IgD-negative memory B cell (primary cell): ENCODE results near the gene ZNF136. TPM values are rescaled to one million over a fixed set of nuclear protein-coding genes. Genes with fewer than 3 reads are reported as not detected.
A peak's percentile ranks its signal among the peaks of the same experiment; 100 is the strongest.

Source experiments
- H3K27ac Mint-ChIP-seq, 3 donors: one replicate each; pipeline ENCODE4 v1.8.0; 2020 to 2022; ENCODE audit warnings: mild to moderate bottlenecking in 3 of 3, mixed read lengths in 3 of 3, moderate library complexity in 1 of 3
- H3K27me3 Mint-ChIP-seq: one replicate; pipeline ENCODE4 v1.8.0; 2021; ENCODE audit warnings: mixed read lengths
- H3K36me3 Mint-ChIP-seq: one replicate; pipeline ENCODE4 v1.8.0; 2020; ENCODE audit warnings: mild to moderate bottlenecking, mixed read lengths
- H3K4me1 Mint-ChIP-seq, 3 donors: one replicate each; pipeline ENCODE4 v1.8.0; 2020 to 2022; ENCODE audit warnings: mixed read lengths in 3 of 3, mild to moderate bottlenecking in 1 of 3
- H3K4me3 Mint-ChIP-seq, 4 donors: one replicate each; pipeline ENCODE4 v1.8.0; 2020 to 2022; ENCODE audit warnings: mild to moderate bottlenecking in 4 of 4, mixed read lengths in 4 of 4, moderate library complexity in 3 of 4
- H3K9me3 Mint-ChIP-seq, 3 donors: one replicate each; pipeline ENCODE4 v1.8.0; 2020 to 2021; ENCODE audit warnings: mixed read lengths in 3 of 3, mild to moderate bottlenecking in 1 of 3
- polyA plus RNA-seq: library from polyadenylated mRNA; unstranded; fragments of 300-500 nt; fragmentation: Illumina TruSeq; gene quantifications from one replicate; pipeline ENCODE4 v1.2.3, GENCODE V29; 2021

Gene ZNF136
- polyA plus RNA-seq, 1 donor from 2014 or later: 21.9 TPM

DNA sequence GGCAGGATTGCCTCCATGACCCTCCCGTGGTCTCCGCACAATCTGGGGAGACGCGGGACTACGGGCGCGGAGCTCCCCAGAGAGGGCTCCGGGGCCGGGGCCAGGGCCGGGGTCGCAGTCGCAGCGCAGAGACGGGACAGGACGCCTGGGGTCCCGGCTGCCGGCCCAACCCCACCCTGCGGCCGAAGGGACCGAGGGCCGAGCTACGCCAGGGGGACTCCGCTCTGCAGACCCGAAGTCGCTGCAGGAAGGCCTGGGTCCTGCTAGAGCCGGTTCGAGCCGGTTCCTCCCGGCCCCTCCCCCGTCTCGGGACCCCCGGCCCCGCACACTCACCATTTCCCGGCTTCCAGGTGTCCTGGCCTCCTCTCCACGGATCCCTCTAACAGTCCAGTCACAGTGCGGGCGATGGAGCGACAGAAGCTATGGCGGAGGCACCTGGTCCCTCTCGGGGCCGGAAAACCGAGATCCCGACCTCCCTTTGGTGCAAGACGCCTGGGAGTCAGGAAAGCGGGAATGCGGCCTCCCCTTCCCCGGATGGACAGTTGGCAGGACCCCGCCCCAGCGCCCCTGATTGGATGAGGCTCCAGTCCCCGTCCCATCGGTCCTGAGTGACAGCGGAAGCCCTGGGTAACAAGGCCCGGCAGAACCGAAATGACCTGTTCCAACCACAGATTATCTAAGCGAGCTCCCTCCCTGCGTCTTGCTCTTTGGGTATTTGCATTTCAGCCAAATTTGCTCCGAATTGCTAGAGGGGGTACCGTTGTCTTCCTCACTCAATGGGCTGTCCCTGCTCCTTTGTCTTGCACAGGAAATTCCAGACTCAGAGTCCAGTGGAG lies 6.5 kb upstream of the ZNF136 start, which contains the start of gene ZNF625:
TSS of gene ZNF625 (minus strand) at position 512 of the 836 bp plus-strand sequence. CDS start at position 336, 176 bp downstream.
- Mint-ChIP-seq H3K27me3 (no peaks in the 10 kb centered on the region), H3K4me1 (peaks cover 11 to 15% (median 14%) of the 10 kb centered on the region in 3 donors), H3K4me3 (peak within 1 kb of the TSS; percentile 92 to 98 (median 96)), H3K27ac (peak within 1 kb of the TSS in 2 of 3 donors; percentile 50 to 53), H3K9me3 (no peaks in the 10 kb centered on the region), H3K36me3 (peaks cover 3% of the 10 kb centered on the region)

DNA sequence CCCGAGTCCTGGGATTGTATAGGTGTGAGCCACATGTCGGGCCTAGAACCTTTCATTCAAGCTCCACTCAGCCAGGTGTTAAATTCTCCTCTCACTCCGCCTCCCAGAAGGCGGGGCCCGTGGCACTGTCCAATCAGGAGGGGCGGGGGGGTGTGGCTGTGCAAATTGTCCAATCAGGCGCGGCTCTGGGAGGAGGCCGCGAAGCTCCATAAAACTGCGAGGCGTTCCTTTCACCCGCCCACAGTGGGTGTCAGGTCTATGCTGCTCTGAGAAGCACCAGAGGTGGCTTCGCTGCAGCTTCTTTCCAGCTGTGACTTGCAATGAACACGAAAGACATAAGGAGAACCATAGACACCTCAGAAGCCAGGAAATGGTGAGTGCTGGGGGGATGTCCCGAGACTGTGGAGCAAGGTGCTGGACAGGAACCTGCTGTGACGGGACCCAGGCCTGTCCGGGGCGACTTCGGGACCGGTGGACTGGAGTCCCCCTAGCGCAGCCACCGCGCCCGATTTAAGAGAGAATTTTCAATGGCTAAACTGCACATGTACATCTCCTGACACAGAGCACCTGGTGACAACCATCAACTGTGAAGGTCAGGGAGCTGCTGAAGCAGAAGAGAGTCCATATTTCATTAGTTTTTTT lies 3.0 kb upstream of the ZNF136 start:
- peaks cover 2% of the 10 kb centered on the region for H3K36me3 Mint-ChIP-seq
- no peaks in the 10 kb centered on the region for H3K27me3 Mint-ChIP-seq
- peaks cover 23 to 28% (median 26%) of the 10 kb centered on the region in 3 donors for H3K4me1 Mint-ChIP-seq
- H3K9me3 Mint-ChIP-seq: no peaks in the 10 kb centered on the region
- peak overlapping the region in 2 of 4 donors; percentile 17 to 35 for H3K4me3 Mint-ChIP-seq
- H3K27ac Mint-ChIP-seq: peak overlapping the region in 1 of 3 donors; percentile 65

DNA sequence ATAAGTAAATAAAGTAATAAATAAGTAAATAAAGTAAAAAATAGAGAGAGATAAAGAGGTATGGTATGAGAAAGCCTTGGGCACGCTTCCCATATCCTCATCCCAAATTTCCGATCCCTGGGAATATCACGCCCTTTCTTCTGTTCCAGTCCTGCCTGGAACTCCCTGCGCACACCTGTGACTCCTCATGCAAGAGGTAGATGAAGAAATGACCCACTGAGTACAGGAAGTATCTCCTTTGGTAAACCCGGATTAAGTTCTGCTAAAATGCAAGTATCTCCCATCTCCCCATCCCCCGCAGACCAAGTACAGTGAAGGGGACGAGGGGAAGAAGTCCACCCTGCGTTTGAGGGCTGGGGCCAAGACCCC lies 399 bp upstream of the ZNF136 start:
- H3K4me1 Mint-ChIP-seq: peaks cover 28 to 39% (median 36%) of the 10 kb centered on the region in 3 donors
- no peaks in the 10 kb centered on the region for H3K9me3 Mint-ChIP-seq
- peak overlapping the region; percentile 91 to 99 (median 98) for H3K4me3 Mint-ChIP-seq
- peak overlapping the region; percentile 89 to 99 (median 98) for H3K27ac Mint-ChIP-seq
- peaks cover 2% of the 10 kb centered on the region for H3K36me3 Mint-ChIP-seq
- H3K27me3 Mint-ChIP-seq: no peaks in the 10 kb centered on the region

DNA sequence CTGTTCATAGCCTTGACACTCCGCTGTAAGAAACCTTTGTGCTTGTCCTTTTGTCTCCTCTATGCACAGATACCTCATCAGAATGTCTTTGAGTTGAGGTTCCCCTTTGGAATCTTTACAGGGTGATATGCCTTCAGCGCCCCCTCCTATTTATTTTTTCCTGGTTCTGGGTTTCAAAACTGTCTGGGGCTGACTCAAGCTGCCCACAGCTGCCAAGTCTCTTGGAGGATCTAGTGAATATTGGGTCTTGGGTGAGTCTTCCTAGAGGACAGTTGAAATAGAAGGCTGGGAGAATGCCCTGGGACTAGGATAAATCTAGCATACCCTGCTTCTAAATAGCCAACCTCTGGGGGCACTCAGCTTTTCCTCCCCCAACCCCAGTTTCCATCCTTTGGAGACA lies 930 bp downstream of the ZNF136 start:
- peak overlapping the region; percentile 91 to 99 (median 98) for H3K4me3 Mint-ChIP-seq
- H3K36me3 Mint-ChIP-seq: peaks cover 4% of the 10 kb centered on the region
- peak overlapping the region; percentile 89 to 99 (median 98) for H3K27ac Mint-ChIP-seq
- no peaks in the 10 kb centered on the region for H3K9me3 Mint-ChIP-seq
- H3K4me1 Mint-ChIP-seq: peaks cover 28 to 39% (median 39%) of the 10 kb centered on the region in 3 donors
- H3K27me3 Mint-ChIP-seq: no peaks in the 10 kb centered on the region

DNA sequence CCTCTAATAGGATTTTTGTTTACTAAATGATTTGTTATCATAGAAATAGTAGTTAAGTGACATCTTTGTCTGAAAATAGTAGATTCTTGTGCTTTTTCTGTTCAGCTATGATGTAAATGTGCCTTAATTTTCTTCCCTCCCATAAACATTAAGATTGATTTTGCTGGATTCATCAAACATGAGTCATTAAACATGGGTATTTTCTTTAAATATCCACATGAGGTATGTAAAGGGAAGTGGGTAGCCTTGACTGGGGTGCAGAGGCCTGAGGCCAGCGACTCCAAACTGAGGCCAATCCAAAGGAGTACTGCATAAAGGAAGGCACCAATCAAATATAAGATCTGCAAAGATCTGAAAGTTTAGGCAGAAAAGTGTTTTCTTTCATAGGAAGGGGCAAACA lies 3.7 kb downstream of the ZNF136 start:
- H3K27me3 Mint-ChIP-seq: no peaks in the 10 kb centered on the region
- peaks cover 6% of the 10 kb centered on the region for H3K36me3 Mint-ChIP-seq
- H3K27ac Mint-ChIP-seq: peak overlapping the region in 2 of 3 donors; percentile 32 to 38
- H3K4me3 Mint-ChIP-seq: peak overlapping the region in 1 of 4 donors; percentile 81
- peaks cover 34 to 45% (median 39%) of the 10 kb centered on the region in 3 donors for H3K4me1 Mint-ChIP-seq
- no peaks in the 10 kb centered on the region for H3K9me3 Mint-ChIP-seq

DNA sequence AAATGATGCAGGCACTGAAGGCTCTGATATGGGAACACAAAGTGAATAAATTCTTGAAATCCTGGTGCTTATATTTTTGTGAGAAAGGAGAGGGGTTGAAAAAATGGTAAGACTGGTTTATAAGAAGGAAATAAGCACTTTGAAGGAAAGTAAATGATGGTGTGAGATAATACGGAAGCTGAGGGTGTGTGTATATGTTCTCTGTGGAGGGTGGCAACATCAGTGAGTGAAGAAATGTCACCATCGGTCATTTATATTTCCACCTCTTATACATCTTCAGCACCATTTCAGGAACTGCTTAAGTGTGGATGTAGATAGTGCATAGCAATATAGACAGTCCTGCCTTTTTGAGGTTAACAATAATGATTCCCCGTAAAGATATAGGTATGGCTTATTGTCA lies 17.5 kb downstream of the ZNF136 start:
- Mint-ChIP-seq H3K4me3 (no peak overlapping the region), H3K27ac (no peak overlapping the region), H3K27me3 (no peaks in the 10 kb centered on the region), H3K4me1 (peaks cover 10 to 14% (median 12%) of the 10 kb centered on the region in 3 donors), H3K9me3 (peaks cover 1 to 34% (median 9%) of the 10 kb centered on the region in 3 donors), H3K36me3 (peaks cover 45% of the 10 kb centered on the region)

DNA sequence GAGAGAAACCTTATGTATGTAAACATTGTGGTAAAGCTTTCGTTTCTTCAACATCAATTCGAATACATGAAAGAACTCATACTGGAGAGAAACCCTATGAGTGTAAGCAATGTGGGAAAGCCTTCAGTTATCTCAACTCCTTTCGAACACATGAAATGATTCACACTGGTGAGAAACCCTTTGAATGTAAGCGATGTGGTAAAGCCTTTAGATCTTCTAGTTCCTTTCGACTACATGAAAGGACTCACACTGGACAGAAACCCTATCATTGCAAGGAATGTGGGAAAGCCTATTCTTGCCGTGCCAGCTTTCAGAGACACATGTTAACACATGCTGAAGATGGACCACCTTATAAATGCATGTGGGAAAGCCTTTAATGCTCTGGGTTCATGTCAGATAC lies 24.7 kb downstream of the ZNF136 start:
- peaks cover 59% of the 10 kb centered on the region for H3K36me3 Mint-ChIP-seq
- H3K27me3 Mint-ChIP-seq: no peaks in the 10 kb centered on the region
- H3K9me3 Mint-ChIP-seq: peaks cover 19 to 70% (median 36%) of the 10 kb centered on the region in 3 donors
- no peak overlapping the region for H3K27ac Mint-ChIP-seq
- no peaks in the 10 kb centered on the region for H3K4me1 Mint-ChIP-seq
- no peak overlapping the region for H3K4me3 Mint-ChIP-seq

DNA sequence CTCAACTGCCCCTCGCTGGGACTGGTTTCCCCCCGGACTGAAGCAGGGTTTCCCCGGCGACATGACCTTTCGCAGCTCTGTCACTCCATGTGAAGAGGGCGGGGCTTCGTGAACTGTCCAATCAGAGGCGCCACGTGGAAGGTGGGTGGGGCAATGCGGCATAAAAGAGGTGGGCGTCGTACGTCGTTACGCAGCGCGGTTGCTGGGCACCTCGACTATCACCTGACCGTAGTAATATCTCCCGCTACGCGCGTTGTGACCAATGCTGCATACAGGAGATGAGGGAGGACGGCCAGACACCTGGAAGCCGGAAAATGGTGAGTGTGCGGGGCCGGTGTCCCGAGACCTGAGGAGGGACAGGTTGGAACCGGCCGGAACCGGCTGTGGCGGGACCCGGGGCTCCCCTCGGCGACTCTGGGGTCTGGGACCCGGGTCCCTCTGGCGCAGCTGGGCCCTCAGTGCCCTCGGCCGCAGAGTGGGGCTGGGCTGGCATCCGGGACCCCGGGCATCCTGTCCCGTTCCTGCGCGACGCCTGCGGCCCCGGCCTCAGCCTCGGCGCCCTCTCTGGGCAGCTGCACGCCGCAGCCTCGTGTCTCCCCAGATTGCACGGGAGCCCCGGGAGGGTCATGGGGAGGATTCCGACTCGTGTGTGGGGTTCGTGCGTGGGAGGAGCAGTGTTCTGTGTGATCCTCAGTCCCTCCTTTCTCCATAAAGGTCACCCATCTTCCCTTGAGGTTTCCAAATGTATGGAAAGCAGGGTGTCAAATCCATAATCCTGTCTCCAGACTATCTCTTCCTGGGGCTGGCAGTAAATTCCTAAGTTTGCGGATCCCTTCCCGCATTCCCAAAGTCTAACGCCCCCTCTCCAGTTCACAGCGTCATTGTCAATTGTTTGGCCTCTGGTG lies 32.2 kb downstream of the ZNF136 start:
- Mint-ChIP-seq H3K27me3 (peaks cover 4% of the 10 kb centered on the region), H3K9me3 (peaks cover 4 to 42% (median 30%) of the 10 kb centered on the region in 3 donors), H3K36me3 (peaks cover 12% of the 10 kb centered on the region), H3K4me1 (peaks cover 4 to 7% (median 4%) of the 10 kb centered on the region in 3 donors), H3K4me3 (peak overlapping the region; percentile 78 to 85 (median 84)), H3K27ac (peak overlapping the region in 2 of 3 donors; percentile 27 to 64)

DNA sequence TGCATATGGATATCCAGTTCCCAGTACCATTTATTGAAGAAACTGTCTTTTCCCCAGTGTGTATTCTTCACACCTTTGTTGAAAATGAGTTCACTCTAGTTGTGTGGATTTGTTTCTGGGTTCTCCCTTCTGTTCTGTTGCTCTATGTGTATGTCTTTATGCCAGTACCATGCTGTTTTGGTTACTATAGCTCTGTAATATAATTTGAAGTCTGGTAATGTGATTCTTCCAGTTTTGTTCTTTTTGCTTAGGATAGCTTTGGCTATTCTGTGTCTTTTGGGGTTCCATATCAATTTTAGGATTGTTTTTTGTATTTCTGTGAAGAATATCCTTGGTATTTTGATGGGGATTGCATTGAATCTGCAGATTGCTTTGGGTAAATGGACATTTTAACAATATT lies 35.2 kb downstream of the ZNF136 start:
- peaks cover 5% of the 10 kb centered on the region for H3K36me3 Mint-ChIP-seq
- peaks cover 0 to 34% (median 18%) of the 10 kb centered on the region in 3 donors for H3K9me3 Mint-ChIP-seq
- peaks cover 4% of the 10 kb centered on the region for H3K27me3 Mint-ChIP-seq
- H3K4me3 Mint-ChIP-seq: peak overlapping the region in 1 of 4 donors; percentile 26
- peaks cover 4 to 7% (median 6%) of the 10 kb centered on the region in 3 donors for H3K4me1 Mint-ChIP-seq
- no peak overlapping the region for H3K27ac Mint-ChIP-seq

DNA sequence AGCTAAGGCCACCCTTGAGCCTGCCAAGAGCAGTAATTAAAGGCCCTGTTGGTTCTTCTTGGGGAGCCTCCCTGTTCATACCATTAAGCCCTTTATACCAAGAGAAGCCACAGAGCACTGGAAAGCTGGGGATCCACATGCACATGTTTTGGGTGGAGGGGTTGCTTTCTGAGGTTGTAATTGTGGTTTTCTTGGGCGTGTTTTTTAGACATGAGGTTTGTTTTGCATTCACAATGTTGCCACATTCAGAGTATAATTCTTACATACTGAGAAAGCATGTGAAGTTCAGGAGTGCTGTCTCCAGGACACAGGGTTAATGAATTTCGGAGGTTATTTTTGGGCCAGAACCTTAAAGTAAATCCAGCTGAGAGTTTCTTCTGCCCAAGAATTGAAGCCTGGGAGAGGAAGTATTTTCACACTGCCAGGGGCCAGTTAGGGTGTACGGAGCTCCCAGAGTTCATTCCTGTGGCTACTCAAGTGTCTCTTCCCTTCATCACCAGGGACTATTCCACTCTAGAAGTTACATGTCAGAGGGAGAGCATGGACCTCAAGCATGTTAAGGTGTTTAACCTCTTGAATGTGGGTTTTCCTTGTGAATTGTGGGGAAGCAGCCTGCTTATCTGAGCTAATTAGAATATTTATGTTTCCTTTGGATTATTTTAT lies 37.0 kb downstream of the ZNF136 start:
- Mint-ChIP-seq H3K36me3 (peaks cover 5% of the 10 kb centered on the region), H3K27ac (no peak overlapping the region), H3K9me3 (peaks cover 1 to 25% (median 22%) of the 10 kb centered on the region in 3 donors), H3K4me1 (peaks cover 4 to 7% (median 4%) of the 10 kb centered on the region in 3 donors), H3K27me3 (peaks cover 4% of the 10 kb centered on the region), H3K4me3 (no peak overlapping the region)

DNA sequence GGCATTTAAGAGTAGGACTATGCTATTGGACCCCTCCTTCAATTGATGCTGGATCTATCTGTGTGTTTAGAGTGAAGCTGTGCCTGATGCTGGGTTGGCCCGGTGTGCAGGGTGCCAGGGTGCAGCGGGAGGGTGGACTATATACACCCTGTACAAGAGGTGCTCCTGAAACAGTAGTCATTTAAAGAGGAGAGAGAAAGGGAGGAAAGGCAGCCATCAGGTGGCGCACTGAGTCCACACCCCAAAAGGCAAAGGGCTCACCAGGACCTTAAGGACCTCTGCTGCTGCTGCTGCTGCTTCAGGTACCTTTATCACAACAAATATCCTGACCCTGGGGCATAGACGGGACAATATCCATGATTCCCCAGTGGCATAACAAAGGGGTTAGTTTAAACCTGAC lies 39.4 kb downstream of the ZNF136 start:
- Mint-ChIP-seq H3K4me1 (peaks cover 1 to 4% (median 4%) of the 10 kb centered on the region in 3 donors), H3K9me3 (peaks cover 2 to 27% (median 22%) of the 10 kb centered on the region in 3 donors), H3K36me3 (peaks cover 10% of the 10 kb centered on the region), H3K4me3 (no peak overlapping the region), H3K27ac (peak overlapping the region in 1 of 3 donors; percentile 20), H3K27me3 (no peaks in the 10 kb centered on the region)

DNA sequence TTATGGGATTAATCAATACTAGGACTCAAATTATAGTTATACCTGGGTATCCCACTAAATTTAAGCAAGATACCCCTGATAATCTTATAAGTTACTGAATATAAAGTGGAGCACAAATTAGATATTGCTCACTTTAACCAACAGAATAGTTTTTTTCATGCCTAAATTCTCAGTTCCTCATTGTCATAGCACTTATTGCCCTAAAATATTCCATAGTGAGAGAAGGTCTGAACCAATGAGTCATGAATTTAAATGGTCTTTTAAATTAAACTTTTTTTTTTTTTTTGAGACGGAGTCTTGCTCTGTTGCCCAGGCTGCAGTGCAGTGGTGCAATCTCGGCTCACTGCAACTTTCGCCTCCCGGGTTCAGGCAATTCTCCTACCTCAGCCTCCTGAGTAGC lies 42.4 kb downstream of the ZNF136 start:
- peaks cover 0 to 1% (median 0%) of the 10 kb centered on the region in 3 donors for H3K4me1 Mint-ChIP-seq
- H3K9me3 Mint-ChIP-seq: peaks cover 10 to 25% (median 22%) of the 10 kb centered on the region in 3 donors
- no peak overlapping the region for H3K27ac Mint-ChIP-seq
- peaks cover 6% of the 10 kb centered on the region for H3K36me3 Mint-ChIP-seq
- H3K27me3 Mint-ChIP-seq: no peaks in the 10 kb centered on the region
- no peak overlapping the region for H3K4me3 Mint-ChIP-seq

DNA sequence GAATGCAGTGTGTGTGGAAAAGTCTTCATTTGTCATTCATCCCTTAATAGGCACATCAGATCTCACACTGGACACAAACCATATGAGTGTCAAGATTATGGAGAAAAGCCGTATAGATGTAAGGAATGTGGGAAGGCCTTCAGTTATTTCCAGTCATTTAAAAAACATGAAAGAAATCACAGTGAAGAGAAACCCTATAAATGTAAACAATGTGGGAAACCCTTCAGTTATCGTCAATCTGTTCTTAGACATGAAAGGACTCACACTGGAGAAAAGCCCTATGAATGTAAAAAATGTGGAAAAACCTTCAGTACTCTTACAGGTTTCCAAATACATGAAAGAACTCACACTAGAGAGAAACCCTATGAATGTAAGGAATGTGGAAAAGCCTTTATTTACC lies 45.3 kb downstream of the ZNF136 start:
- Mint-ChIP-seq H3K4me1 (no peaks in the 10 kb centered on the region), H3K4me3 (no peak overlapping the region), H3K36me3 (peaks cover 5% of the 10 kb centered on the region)

DNA sequence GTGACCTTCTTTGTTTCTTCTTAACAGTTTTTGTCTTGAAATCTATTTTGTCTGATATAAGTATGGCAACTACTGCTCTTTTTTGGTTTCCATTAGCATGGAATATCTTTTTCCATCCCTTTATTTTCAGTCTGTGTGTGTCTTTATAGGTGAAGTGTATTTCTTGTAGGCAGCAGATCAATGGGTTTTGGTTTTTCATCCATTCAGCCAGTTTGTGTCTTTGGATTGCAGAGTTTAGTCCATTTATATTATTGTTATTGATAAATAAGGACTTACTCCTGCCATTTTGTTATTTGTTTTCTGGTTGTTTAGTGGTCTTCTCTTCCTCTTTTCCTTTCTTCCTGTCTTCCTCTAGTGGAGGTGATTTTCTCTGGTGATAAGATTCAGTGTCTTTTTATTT lies 54.4 kb downstream of the ZNF136 start:
- H3K4me3 Mint-ChIP-seq: no peak overlapping the region
- H3K27me3 Mint-ChIP-seq: no peaks in the 10 kb centered on the region
- peaks cover 13 to 38% (median 34%) of the 10 kb centered on the region in 3 donors for H3K9me3 Mint-ChIP-seq
- peaks cover 15% of the 10 kb centered on the region for H3K36me3 Mint-ChIP-seq
- no peak overlapping the region for H3K27ac Mint-ChIP-seq
- H3K4me1 Mint-ChIP-seq: peaks cover 0 to 4% (median 0%) of the 10 kb centered on the region in 3 donors

More for the DNA sequence above, 45.3 kb downstream of the ZNF136 start:
- H3K27me3 Mint-ChIP-seq: no peaks in the 10 kb centered on the region
- H3K9me3 Mint-ChIP-seq: peaks cover 10 to 28% (median 21%) of the 10 kb centered on the region in 3 donors
- no peak overlapping the region for H3K27ac Mint-ChIP-seq
